ENCODE measurements around the gene ZNF32. TPM values are rescaled to one million over a fixed set of nuclear protein-coding genes. Genes with fewer than 3 reads are reported as not detected.

ZNF32 gene
- total and polyA plus RNA-seq, 2 donors (not counting 1 experiment from before 2014, with no cell fraction given): 29.0 to 29.6 TPM

GRCh38 chr10:43695321-43695720 is 46.6 kb upstream of the ZNF32 start:
- no peak overlapping the region for H3K9ac ChIP-seq (ENCODE audit: low read length)
- Mint-ChIP-seq H3K4me3 (no peak overlapping the region), H3K27me3 (peaks cover 29% of the 10 kb centered on the region), H3K4me1 (peaks cover 5% of the 10 kb centered on the region), H3K27ac (no peak overlapping the region), H3K9me3 (ENCODE audit: insufficient read depth) (no peaks in the 10 kb centered on the region)
- no peak overlapping the region for H3K4me3 ChIP-seq (ENCODE audit: control extremely low read depth in 1 of 5, extremely low read depth in 1 of 5, insufficient read depth in 1 of 5, low read depth in 2 of 5, low read length in 4 of 5)
- H3K27ac ChIP-seq (ENCODE audit: low read length in 2 of 2): no peak overlapping the region
- TF ChIP-seq CTCF (IDR thresholded peaks at IDR 0.05) (no peak), EZH2 (IDR thresholded peaks at IDR 0.05; ENCODE audit: borderline replicate concordance, insufficient read depth, low read depth, low read length, poor library complexity, severe bottlenecking) (no peak)
- peaks cover 0 to 10% (median 1%) of the 10 kb centered on the region in 4 experiments for H3K27me3 ChIP-seq (replicated peaks in 1 of 4; ENCODE audit: control extremely low read depth in 1 of 4, control insufficient read depth in 3 of 4, insufficient read depth in 4 of 4, low read length in 3 of 4)
- POLR2A ChIA-PET: no interaction called here
- no peak for DNase-seq
- H3K36me3 ChIP-seq (replicated peaks in 1 of 2; ENCODE audit: control extremely low read depth in 1 of 2, control insufficient read depth in 1 of 2, extremely low read depth in 1 of 2, insufficient read depth in 2 of 2, low read length in 1 of 2): no peaks in the 10 kb centered on the region
- intact Hi-C loops (cut with micrococcal nuclease): no loop called here
- no peak overlapping the region for H2AFZ ChIP-seq (ENCODE audit: insufficient read depth, low read depth, low read length, poor library complexity, severe bottlenecking)
- H4K20me1 ChIP-seq (ENCODE audit: control insufficient read depth, insufficient read depth, low read length, poor library complexity, severe bottlenecking): no peaks in the 10 kb centered on the region
- H3K4me1 ChIP-seq (ENCODE audit: control insufficient read depth in 2 of 2, insufficient read depth in 2 of 2, low read length in 2 of 2): peaks cover 3 to 4% of the 10 kb centered on the region in 2 donors
- no peaks in the 10 kb centered on the region for H3K9me3 ChIP-seq (ENCODE audit: control extremely low read depth in 1 of 3, control insufficient read depth in 2 of 3, insufficient read depth in 1 of 3, low read length in 2 of 3)
- CTCF ChIA-PET: no interaction called here
- H3K4me2 ChIP-seq (replicated peaks; ENCODE audit: low read depth, low read length, poor library complexity, severe bottlenecking): no peak overlapping the region
- ATAC-seq (ENCODE audit: low read depth): no peak
- no peaks in the 10 kb centered on the region for H3K79me2 ChIP-seq (ENCODE audit: control insufficient read depth, insufficient read depth, low read length)
- 55% methylated on average over 8 of the region's 8 CpGs for WGBS (ENCODE audit: insufficient coverage)

- ATAC-seq (ENCODE audit: low read depth): no peak
- 52% methylated on average over 2 of the region's 7 CpGs for WGBS (ENCODE audit: insufficient coverage)
- H3K4me3 ChIP-seq (ENCODE audit: control extremely low read depth in 1 of 5, extremely low read depth in 1 of 5, insufficient read depth in 1 of 5, low read depth in 2 of 5, low read length in 4 of 5): no peak overlapping the region
- no peaks in the 10 kb centered on the region for H3K36me3 ChIP-seq (replicated peaks in 1 of 2; ENCODE audit: control extremely low read depth in 1 of 2, control insufficient read depth in 1 of 2, extremely low read depth in 1 of 2, insufficient read depth in 2 of 2, low read length in 1 of 2)
- peaks cover 0 to 3% (median 0%) of the 10 kb centered on the region in 3 donors for H3K9me3 ChIP-seq (ENCODE audit: control extremely low read depth in 1 of 3, control insufficient read depth in 2 of 3, insufficient read depth in 1 of 3, low read length in 2 of 3)
- H3K79me2 ChIP-seq (ENCODE audit: control insufficient read depth, insufficient read depth, low read length): no peaks in the 10 kb centered on the region
- H3K4me2 ChIP-seq (replicated peaks; ENCODE audit: low read depth, low read length, poor library complexity, severe bottlenecking): no peak overlapping the region
- H4K20me1 ChIP-seq (ENCODE audit: control insufficient read depth, insufficient read depth, low read length, poor library complexity, severe bottlenecking): no peaks in the 10 kb centered on the region
- no peak overlapping the region for H3K4me3 Mint-ChIP-seq
- H3K27me3 ChIP-seq (replicated peaks in 1 of 4; ENCODE audit: control extremely low read depth in 1 of 4, control insufficient read depth in 3 of 4, insufficient read depth in 4 of 4, low read length in 3 of 4): peaks cover 0 to 15% (median 2%) of the 10 kb centered on the region in 4 experiments
- no peak overlapping the region for H3K27ac Mint-ChIP-seq
- no peak overlapping the region for H3K9ac ChIP-seq (ENCODE audit: low read length)
- CTCF ChIA-PET: no interaction called here
- TF ChIP-seq CTCF (IDR thresholded peaks at IDR 0.05) (no peak), EZH2 (IDR thresholded peaks at IDR 0.05; ENCODE audit: borderline replicate concordance, insufficient read depth, low read depth, low read length, poor library complexity, severe bottlenecking) (no peak)
- no peak overlapping the region for H2AFZ ChIP-seq (ENCODE audit: insufficient read depth, low read depth, low read length, poor library complexity, severe bottlenecking)
- peaks cover 12% of the 10 kb centered on the region for H3K4me1 Mint-ChIP-seq
- no peaks in the 10 kb centered on the region for H3K9me3 Mint-ChIP-seq (ENCODE audit: insufficient read depth)
- H3K27me3 Mint-ChIP-seq: peaks cover 29% of the 10 kb centered on the region
- peaks cover 6 to 10% of the 10 kb centered on the region in 2 donors for H3K4me1 ChIP-seq (ENCODE audit: control insufficient read depth in 2 of 2, insufficient read depth in 2 of 2, low read length in 2 of 2)
- no peak overlapping the region for H3K27ac ChIP-seq (ENCODE audit: low read length in 2 of 2)
- intact Hi-C loops (cut with micrococcal nuclease): no loop called here
- no peak for DNase-seq
- POLR2A ChIA-PET: no interaction called here
Observed at GRCh38 chr10:43694526-43694925, 45.8 kb upstream of the ZNF32 start.

Data from B cell (primary cell).